Retinal pigment epithelial cell (primary cell): ENCODE measurements around the gene SORD.

Experiments used
- DNase-seq: peaks from one replicate; pipeline ENCODE4 v3.0.0-alpha.2; 2010; ENCODE audit warnings: low read depth
- H3K4me3 ChIP-seq: 2 replicates; pipeline ENCODE4 v1.5.1; 2011; ENCODE audit warnings: mild to moderate bottlenecking, low read length, control low read depth, moderate library complexity
- CTCF ChIP-seq: conservative IDR thresholded peaks from 2 replicates; pipeline ENCODE4 v1.5.1; 2011; ENCODE audit warnings: low read depth, low read length, control low read depth, inconsistent platforms

SORD gene

GRCh38 chr15:45114751-45115085 is 91.7 kb downstream of the SORD start:
- H3K4me3 ChIP-seq = no peak overlapping the region
- no peak for TF ChIP-seq CTCF
- DNase-seq = no peak

- no peak for DNase-seq
- TF ChIP-seq CTCF = no peak
- no peak overlapping the region for H3K4me3 ChIP-seq
Measured at GRCh38 chr15:45115312-45115820, 92.4 kb downstream of the SORD start.

GRCh38 chr15:45116006-45116481 is 93.0 kb downstream of the SORD start:
- H3K4me3 ChIP-seq = no peak overlapping the region
- no peak for DNase-seq
- TF ChIP-seq CTCF = no peak

- DNase-seq = no peak
- H3K4me3 ChIP-seq = no peak overlapping the region
- TF ChIP-seq CTCF = no peak
Measured at GRCh38 chr15:45116482-45117307, 93.7 kb downstream of the SORD start.

GRCh38 chr15:45117308-45118130 is 94.5 kb downstream of the SORD start:
- H3K4me3 ChIP-seq = peak overlapping the region; percentile 15
- no peak for TF ChIP-seq CTCF
- DNase-seq = no peak

GRCh38 chr15:45118131-45118588 is 95.2 kb downstream of the SORD start:
- H3K4me3 ChIP-seq = no peak overlapping the region
- peak; percentile 58 for DNase-seq
- peak; percentile 100 for TF ChIP-seq CTCF
